Upper lobe of right lung (tissue), 1 donor: ENCODE data around the gene KDM6A. TPM values are rescaled to one million over a fixed set of nuclear protein-coding genes. Genes with fewer than 3 reads are reported as not detected.

Source experiments
- ATAC-seq: fragments of 200-7000 bp; cut with Tn5 transposase; one replicate; pipeline ENCODE4 v1.9.1; 2020; ENCODE audit warnings: mild to moderate bottlenecking, moderate library complexity
- DNase-seq: peaks from one replicate; pipeline ENCODE4 v3.0.0-alpha.2; 2020
- H3K27ac ChIP-seq: fragments of 200-600 bp; one replicate; pipeline ENCODE4 v1.8.0; 2022
- H3K27me3 ChIP-seq: fragments of 200-600 bp; one replicate; pipeline ENCODE4 v1.8.0; 2022; ENCODE audit warnings: mild to moderate bottlenecking
- H3K36me3 ChIP-seq: fragments of 200-600 bp; one replicate; pipeline ENCODE4 v1.8.0; 2022
- H3K4me1 ChIP-seq: fragments of 200-600 bp; one replicate; pipeline ENCODE4 v1.8.0; 2022
- H3K4me3 ChIP-seq: fragments of 200-600 bp; one replicate; pipeline ENCODE4 v1.8.0; 2022; ENCODE audit warnings: mild to moderate bottlenecking
- H3K9me3 ChIP-seq: fragments of 200-600 bp; one replicate; pipeline ENCODE4 v1.8.0; 2022
- CTCF ChIP-seq: fragments of 200-600 bp; IDR thresholded peaks from one replicate; pipeline ENCODE4 v1.8.0; 2022; ENCODE audit warnings: antibody characterized with exemption
- intact Hi-C: fragments of 100-400 bp; cut with DNase I; formaldehyde crosslinking; loops from one replicate; pipeline ENCODE4 v1.11.0; 2022
- total RNA-seq: library from RNA; stranded (reverse); fragmentation: NEBNext Ultra II Directional; extraction: Animal tissue kit (Norgen Biotek cat#: 25700); gene quantifications from one replicate; pipeline ENCODE4 v1.2.1, GENCODE V29; 2021
- donor health status: DM: no; HTN: yes; CAD: no; lungs with severe emphysema.

The KDM6A gene
- total RNA-seq, 1 donor from 2014 or later, result 24.7 TPM

GRCh38 chrX:45154033-45154360, 281.0 kb downstream of the KDM6A start:
- Histone ChIP-seq H3K27ac (no peak overlapping the region), H3K36me3 (no peaks in the 10 kb centered on the region), H3K27me3 (no peaks in the 10 kb centered on the region), H3K9me3 (no peaks in the 10 kb centered on the region), H3K4me1 (no peaks in the 10 kb centered on the region), H3K4me3 (no peak overlapping the region)
- intact Hi-C loops, result no loop called here
- no peak for DNase-seq
- ATAC-seq, result no peak
- no peak for TF ChIP-seq CTCF

DNA sequence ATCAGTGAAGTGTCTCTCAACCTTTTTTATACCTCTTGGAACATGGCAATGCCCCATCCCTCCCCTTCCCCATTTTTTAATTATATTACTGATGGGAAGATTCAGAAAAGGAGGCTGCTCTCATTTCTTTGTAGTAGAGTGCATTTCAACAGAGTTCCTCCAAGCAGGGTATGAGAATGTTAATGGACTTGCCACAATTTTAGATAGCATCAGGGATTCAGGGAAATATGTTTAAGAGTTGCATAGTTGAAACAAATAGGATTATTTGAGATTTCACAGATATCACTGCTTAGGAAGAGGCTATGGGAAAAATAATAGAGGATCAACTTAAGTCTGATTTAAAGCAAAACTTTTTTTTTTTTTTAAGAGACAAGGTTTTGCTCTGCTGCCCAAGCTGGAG, 281.5 kb downstream of the KDM6A start:
- H3K27ac ChIP-seq, result no peak overlapping the region
- no peak for ATAC-seq
- intact Hi-C loops, result no loop called here
- H3K4me1 ChIP-seq, result no peaks in the 10 kb centered on the region
- no peaks in the 10 kb centered on the region for H3K27me3 ChIP-seq
- no peak for TF ChIP-seq CTCF
- no peak overlapping the region for H3K4me3 ChIP-seq
- H3K9me3 ChIP-seq, result no peaks in the 10 kb centered on the region
- no peaks in the 10 kb centered on the region for H3K36me3 ChIP-seq
- DNase-seq, result no peak

DNA sequence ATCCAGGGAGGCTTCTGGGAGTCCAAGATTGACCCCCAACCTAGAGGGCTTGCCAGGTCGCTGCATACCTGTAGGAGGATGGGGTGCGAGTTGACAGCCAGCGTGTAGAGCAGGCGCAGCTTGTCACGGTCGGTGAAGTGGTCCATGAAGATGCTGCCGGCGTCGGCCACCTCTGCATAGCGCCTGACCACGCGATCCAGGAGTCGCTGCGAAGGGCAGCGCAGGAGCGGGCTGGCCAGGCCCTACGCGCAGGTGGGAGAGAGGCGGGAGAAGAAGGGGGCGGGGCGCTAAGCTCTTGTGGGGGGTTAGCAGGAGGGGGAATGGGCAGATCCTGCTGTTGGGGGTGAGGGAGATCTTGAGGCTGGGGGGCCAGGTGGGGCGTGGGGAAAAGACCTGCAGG, 284.7 kb downstream of the KDM6A start:
- H3K4me1 ChIP-seq, result no peaks in the 10 kb centered on the region
- ATAC-seq (no peak), DNase-seq (no peak)
- TF ChIP-seq CTCF, result no peak
- H3K27ac ChIP-seq, result no peak overlapping the region
- no peaks in the 10 kb centered on the region for H3K36me3 ChIP-seq
- no peak overlapping the region for H3K4me3 ChIP-seq
- intact Hi-C loops, result no loop called here
- no peaks in the 10 kb centered on the region for H3K27me3 ChIP-seq
- H3K9me3 ChIP-seq, result no peaks in the 10 kb centered on the region

Other genes starting within 250 kb of the KDM6A start
- gene DUSP21, start 29.2 kb upstream of the KDM6A start, total RNA-seq, result not detected